B cell (primary cell): Measurements from ENCODE around the gene SINHCAF.

Source experiments
- EZH2 ChIP-seq: IDR thresholded peaks from 2 replicates; pipeline ENCODE4 v1.6.1; 2012; ENCODE audit warnings: borderline replicate concordance, low read depth, mild to moderate bottlenecking, moderate library complexity, low read length; ENCODE audit not compliant: insufficient read depth, poor library complexity, severe bottlenecking
- TF ChIP-seq, protein P1 (sequence below): fragments of 200-600 bp; IDR thresholded peaks from one replicate; pipeline ENCODE4 v1.8.0; 2022; ENCODE audit warnings: antibody characterized with exemption, mild to moderate bottlenecking

DNA sequence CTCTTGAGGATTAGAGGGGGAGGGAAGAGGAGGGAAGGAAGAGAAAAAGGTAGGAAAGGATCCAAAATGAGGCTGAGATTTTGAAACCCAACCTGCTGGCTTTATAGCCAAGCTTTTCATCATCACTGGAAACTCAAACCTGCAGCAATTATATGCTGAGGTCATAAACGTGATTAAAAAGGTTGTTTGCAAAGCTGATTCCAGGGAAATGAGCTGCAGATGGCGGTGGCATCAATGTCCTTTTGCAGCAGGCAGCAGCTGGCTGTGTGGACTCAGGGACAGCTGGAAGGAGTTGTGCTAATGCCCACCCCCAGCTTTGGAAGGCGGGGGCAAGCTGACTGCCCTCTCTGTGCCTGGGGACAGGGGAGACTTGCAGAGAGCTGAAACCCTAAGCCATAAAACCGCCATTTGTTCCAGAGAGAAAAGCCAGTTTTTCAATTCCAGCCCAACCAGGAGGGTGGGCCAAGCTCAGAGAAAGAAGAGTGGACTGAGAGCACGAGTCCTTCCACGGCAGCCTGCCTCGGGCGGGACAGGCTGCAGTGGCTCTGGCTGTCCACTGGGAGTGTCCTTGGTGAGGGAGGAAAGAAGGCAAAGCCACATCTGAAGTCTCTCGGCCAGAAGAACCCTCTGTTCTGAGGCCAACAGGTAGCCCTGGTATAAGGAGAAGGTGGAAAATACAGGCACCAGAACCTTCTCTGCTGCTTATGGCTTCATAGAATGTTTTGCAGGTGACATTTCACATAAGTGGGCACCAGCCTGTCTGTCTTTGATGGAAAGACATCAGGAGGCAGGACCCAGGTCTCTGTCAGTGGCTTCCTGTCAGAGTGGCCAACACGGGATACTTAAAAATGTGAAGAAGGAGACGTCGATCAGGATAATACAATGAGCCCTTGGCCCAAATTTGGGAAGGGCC is 90.7 kb downstream of the SINHCAF start:
- TF ChIP-seq, protein P1, sequence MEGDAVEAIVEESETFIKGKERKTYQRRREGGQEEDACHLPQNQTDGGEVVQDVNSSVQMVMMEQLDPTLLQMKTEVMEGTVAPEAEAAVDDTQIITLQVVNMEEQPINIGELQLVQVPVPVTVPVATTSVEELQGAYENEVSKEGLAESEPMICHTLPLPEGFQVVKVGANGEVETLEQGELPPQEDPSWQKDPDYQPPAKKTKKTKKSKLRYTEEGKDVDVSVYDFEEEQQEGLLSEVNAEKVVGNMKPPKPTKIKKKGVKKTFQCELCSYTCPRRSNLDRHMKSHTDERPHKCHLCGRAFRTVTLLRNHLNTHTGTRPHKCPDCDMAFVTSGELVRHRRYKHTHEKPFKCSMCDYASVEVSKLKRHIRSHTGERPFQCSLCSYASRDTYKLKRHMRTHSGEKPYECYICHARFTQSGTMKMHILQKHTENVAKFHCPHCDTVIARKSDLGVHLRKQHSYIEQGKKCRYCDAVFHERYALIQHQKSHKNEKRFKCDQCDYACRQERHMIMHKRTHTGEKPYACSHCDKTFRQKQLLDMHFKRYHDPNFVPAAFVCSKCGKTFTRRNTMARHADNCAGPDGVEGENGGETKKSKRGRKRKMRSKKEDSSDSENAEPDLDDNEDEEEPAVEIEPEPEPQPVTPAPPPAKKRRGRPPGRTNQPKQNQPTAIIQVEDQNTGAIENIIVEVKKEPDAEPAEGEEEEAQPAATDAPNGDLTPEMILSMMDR, result no peak
- TF ChIP-seq EZH2, result no peak
